Rectal smooth muscle tissue (tissue), 1 donor: ENCODE data around the gene PALLD.
A peak's percentile ranks its signal among the peaks of the same experiment; 100 is the strongest.

Experiments used
- H3K27ac ChIP-seq: one replicate; pipeline ENCODE4 v1.7.0; 2013; ENCODE audit warnings: low read depth, low read length, inconsistent platforms
- H3K27me3 ChIP-seq: one replicate; pipeline ENCODE4 v1.7.0; 2013; ENCODE audit warnings: low read length; ENCODE audit not compliant: control insufficient read depth, insufficient read depth
- H3K36me3 ChIP-seq: one replicate; pipeline ENCODE4 v1.7.0; 2013; ENCODE audit warnings: low read length; ENCODE audit not compliant: control insufficient read depth, insufficient read depth
- H3K4me1 ChIP-seq: one replicate; pipeline ENCODE4 v1.7.0; 2013; ENCODE audit warnings: low read length; ENCODE audit not compliant: control insufficient read depth, insufficient read depth
- H3K4me3 ChIP-seq: one replicate; pipeline ENCODE4 v1.7.0; 2013; ENCODE audit warnings: low read length
- H3K9ac ChIP-seq: one replicate; pipeline ENCODE4 v1.7.0; 2013; ENCODE audit warnings: low read length

PALLD gene

GRCh38 chr4:168643111-168643795 lies 146.4 kb downstream of the PALLD start:
- H3K4me3 ChIP-seq: peak overlapping the region; percentile 19
- H3K27ac ChIP-seq: peak overlapping the region; percentile 50
- H3K9ac ChIP-seq: no peak overlapping the region
- peaks cover 9% of the 10 kb centered on the region for H3K4me1 ChIP-seq
- H3K27me3 ChIP-seq: no peaks in the 10 kb centered on the region
- H3K36me3 ChIP-seq: no peaks in the 10 kb centered on the region

- Histone ChIP-seq H3K36me3 (no peaks in the 10 kb centered on the region), H3K4me3 (peak overlapping the region; percentile 19), H3K27me3 (no peaks in the 10 kb centered on the region), H3K4me1 (peaks cover 9% of the 10 kb centered on the region), H3K9ac (no peak overlapping the region), H3K27ac (no peak overlapping the region)
These were observed 146.9 kb downstream of the PALLD start for GRCh38 chr4:168643796-168644159.

GRCh38 chr4:168646001-168646768 lies 149.3 kb downstream of the PALLD start:
- no peaks in the 10 kb centered on the region for H3K36me3 ChIP-seq
- no peak overlapping the region for H3K4me3 ChIP-seq
- H3K9ac ChIP-seq: no peak overlapping the region
- no peak overlapping the region for H3K27ac ChIP-seq
- no peaks in the 10 kb centered on the region for H3K27me3 ChIP-seq
- peaks cover 9% of the 10 kb centered on the region for H3K4me1 ChIP-seq

GRCh38 chr4:168647646-168648375 lies 151.0 kb downstream of the PALLD start:
- Histone ChIP-seq H3K27me3 (no peaks in the 10 kb centered on the region), H3K36me3 (no peaks in the 10 kb centered on the region), H3K27ac (no peak overlapping the region), H3K9ac (no peak overlapping the region), H3K4me3 (no peak overlapping the region), H3K4me1 (peaks cover 6% of the 10 kb centered on the region)

GRCh38 chr4:168648494-168648893 lies 151.6 kb downstream of the PALLD start:
- no peak overlapping the region for H3K4me3 ChIP-seq
- no peak overlapping the region for H3K9ac ChIP-seq
- H3K36me3 ChIP-seq: no peaks in the 10 kb centered on the region
- H3K4me1 ChIP-seq: peaks cover 3% of the 10 kb centered on the region
- no peaks in the 10 kb centered on the region for H3K27me3 ChIP-seq
- no peak overlapping the region for H3K27ac ChIP-seq

GRCh38 chr4:168648929-168649328 lies 152.1 kb downstream of the PALLD start:
- no peak overlapping the region for H3K4me3 ChIP-seq
- no peaks in the 10 kb centered on the region for H3K4me1 ChIP-seq
- H3K27me3 ChIP-seq: no peaks in the 10 kb centered on the region
- no peak overlapping the region for H3K9ac ChIP-seq
- H3K27ac ChIP-seq: no peak overlapping the region
- H3K36me3 ChIP-seq: no peaks in the 10 kb centered on the region

GRCh38 chr4:168651374-168651773 lies 154.5 kb downstream of the PALLD start:
- Histone ChIP-seq H3K27ac (no peak overlapping the region), H3K4me1 (no peaks in the 10 kb centered on the region), H3K36me3 (no peaks in the 10 kb centered on the region), H3K9ac (no peak overlapping the region), H3K27me3 (no peaks in the 10 kb centered on the region), H3K4me3 (no peak overlapping the region)

- no peak overlapping the region for H3K27ac ChIP-seq
These were observed 155.0 kb downstream of the PALLD start for GRCh38 chr4:168651864-168652263.

GRCh38 chr4:168652755-168653154 lies 155.9 kb downstream of the PALLD start:
- no peaks in the 10 kb centered on the region for H3K27me3 ChIP-seq
- H3K36me3 ChIP-seq: no peaks in the 10 kb centered on the region
- H3K4me3 ChIP-seq: no peak overlapping the region
- H3K4me1 ChIP-seq: no peaks in the 10 kb centered on the region
- no peak overlapping the region for H3K27ac ChIP-seq
- H3K9ac ChIP-seq: no peak overlapping the region

More at GRCh38 chr4:168651864-168652263, 155.0 kb downstream of the PALLD start:
- no peak overlapping the region for H3K9ac ChIP-seq
- H3K36me3 ChIP-seq: no peaks in the 10 kb centered on the region
- no peaks in the 10 kb centered on the region for H3K27me3 ChIP-seq
- no peaks in the 10 kb centered on the region for H3K4me1 ChIP-seq
- no peak overlapping the region for H3K4me3 ChIP-seq

GRCh38 chr4:168654104-168654847 lies 157.4 kb downstream of the PALLD start:
- Histone ChIP-seq H3K4me3 (peak overlapping the region; percentile 37), H3K9ac (no peak overlapping the region), H3K27me3 (no peaks in the 10 kb centered on the region), H3K4me1 (no peaks in the 10 kb centered on the region), H3K27ac (no peak overlapping the region), H3K36me3 (no peaks in the 10 kb centered on the region)

- Histone ChIP-seq H3K4me3 (peak overlapping the region; percentile 57), H3K9ac (no peak overlapping the region), H3K4me1 (no peaks in the 10 kb centered on the region), H3K36me3 (no peaks in the 10 kb centered on the region), H3K27ac (no peak overlapping the region), H3K27me3 (no peaks in the 10 kb centered on the region)
These were observed 158.0 kb downstream of the PALLD start for GRCh38 chr4:168654848-168655174.

- Histone ChIP-seq H3K4me1 (no peaks in the 10 kb centered on the region), H3K27me3 (no peaks in the 10 kb centered on the region), H3K9ac (no peak overlapping the region), H3K36me3 (no peaks in the 10 kb centered on the region), H3K27ac (no peak overlapping the region), H3K4me3 (peak overlapping the region; percentile 57)
These were observed 158.3 kb downstream of the PALLD start for GRCh38 chr4:168655182-168655581.
